GM23338 (cell line): ENCODE measurements around the gene DCAF5. TPM values are rescaled to one million over a fixed set of nuclear protein-coding genes. Genes with fewer than 3 reads are reported as not detected.

Experiments
- ATAC-seq: fragments of 200-7000 bp; cut with Tn5 transposase; 3 replicates; pipeline ENCODE4 v1.9.1; 2020
- DNase-seq: peaks from one replicate; pipeline ENCODE4 v3.0.0-alpha.2; 2015; ENCODE audit warnings: low spot score
- H2AFZ ChIP-seq: fragments of 200-600 bp; sonication (generic); 2 replicates; pipeline ENCODE4 v1.8.0; 2016; ENCODE audit warnings: antibody characterized with exemption, mild to moderate bottlenecking, moderate library complexity
- H3F3A ChIP-seq: fragments of 200-600 bp; sonication (generic); replicated peaks from 2 replicates; pipeline ENCODE4 v1.8.0; 2017; ENCODE audit warnings: antibody characterized with exemption, mixed run types, low read depth
- H3K27ac ChIP-seq: fragments of 200-600 bp; sonication (generic); 2 replicates; pipeline ENCODE4 v1.6.1; 2016; ENCODE audit warnings: low read depth
- H3K27me3 ChIP-seq: fragments of 200-600 bp; sonication (generic); 2 replicates; pipeline ENCODE4 v1.8.0; 2016; ENCODE audit warnings: mild to moderate bottlenecking, mixed run types, moderate library complexity; ENCODE audit not compliant: insufficient read depth
- H3K36me3 ChIP-seq: fragments of 200-600 bp; sonication (generic); 2 replicates; pipeline ENCODE4 v1.8.0; 2016; ENCODE audit warnings: mild to moderate bottlenecking; ENCODE audit not compliant: insufficient read depth
- H3K4me1 ChIP-seq: fragments of 200-600 bp; sonication (generic); 2 replicates; pipeline ENCODE4 v1.8.0; 2016; ENCODE audit warnings: mild to moderate bottlenecking, moderate library complexity; ENCODE audit not compliant: insufficient read depth
- H3K4me2 ChIP-seq: fragments of 200-600 bp; sonication (generic); 2 replicates; pipeline ENCODE4 v1.7.1; 2017; ENCODE audit warnings: mixed run types
- H3K4me3 ChIP-seq: fragments of 200-600 bp; sonication (generic); 2 replicates; pipeline ENCODE4 v1.6.1; 2016; ENCODE audit warnings: mixed run types
- H3K79me2 ChIP-seq: fragments of 200-600 bp; sonication (generic); replicated peaks from 2 replicates; pipeline ENCODE4 v1.8.0; 2017; ENCODE audit warnings: mild to moderate bottlenecking; ENCODE audit not compliant: insufficient read depth
- H3K9me2 ChIP-seq: fragments of 200-600 bp; sonication (generic); 2 replicates; pipeline ENCODE4 v1.8.0; 2017; ENCODE audit not compliant: insufficient read depth
- H4K20me1 ChIP-seq: fragments of 200-600 bp; sonication (generic); replicated peaks from 2 replicates; pipeline ENCODE4 v1.8.0; 2017; ENCODE audit warnings: mild to moderate bottlenecking; ENCODE audit not compliant: insufficient read depth
- H3K27ac Mint-ChIP-seq: 2 replicates; pipeline ENCODE4 v1.8.0; 2020; ENCODE audit warnings: inconsistent platforms, mild to moderate bottlenecking, moderate library complexity, mixed read lengths
- H3K27me3 Mint-ChIP-seq: 3 replicates; pipeline ENCODE4 v1.8.0; 2022; ENCODE audit warnings: low read depth, mild to moderate bottlenecking, moderate library complexity, mixed read lengths, inconsistent platforms; ENCODE audit not compliant: insufficient read depth, poor library complexity
- H3K36me3 Mint-ChIP-seq: 3 replicates; pipeline ENCODE4 v1.8.0; 2021; ENCODE audit warnings: low read depth, mild to moderate bottlenecking, inconsistent platforms, moderate library complexity, mixed read lengths
- H3K4me1 Mint-ChIP-seq: 3 replicates; pipeline ENCODE4 v1.8.0; 2020; ENCODE audit warnings: mild to moderate bottlenecking, inconsistent platforms, mixed read lengths
- H3K4me3 Mint-ChIP-seq: 3 replicates; pipeline ENCODE4 v1.8.0; 2021; ENCODE audit warnings: moderate library complexity, mild to moderate bottlenecking, inconsistent platforms, mixed read lengths
- H3K9me3 Mint-ChIP-seq: 3 replicates; pipeline ENCODE4 v1.8.0; 2020; ENCODE audit warnings: moderate library complexity, mild to moderate bottlenecking, inconsistent platforms, mixed read lengths
- CREB1 ChIP-seq: fragments of 250-450 bp; sonication (Bioruptor Pico); IDR thresholded peaks from 2 replicates; pipeline ENCODE4 v1.5.0; 2020; ENCODE audit warnings: low read depth, mild to moderate bottlenecking, moderate library complexity
- EZH2 ChIP-seq: fragments of 200-600 bp; sonication (generic); IDR thresholded peaks from one replicate; pipeline ENCODE4 v1.8.0; 2017; ENCODE audit warnings: antibody characterized with exemption, mild to moderate bottlenecking, low read depth; ENCODE audit not compliant: unreplicated experiment
- EZH2phosphoT487 ChIP-seq: fragments of 200-600 bp; sonication (generic); IDR thresholded peaks from one replicate; pipeline ENCODE4 v1.8.1; 2018; ENCODE audit warnings: antibody characterized with exemption; ENCODE audit not compliant: unreplicated experiment
- JUNB ChIP-seq: IDR thresholded peaks from one replicate; pipeline ENCODE4 v1.6.1; 2016; ENCODE audit warnings: antibody characterized with exemption; ENCODE audit not compliant: unreplicated experiment
- POLR2AphosphoS5 ChIP-seq: IDR thresholded peaks from 2 replicates; pipeline ENCODE4 v1.6.1; 2016; ENCODE audit warnings: antibody characterized with exemption, low read depth
- STAT1 ChIP-seq: IDR thresholded peaks from one replicate; pipeline ENCODE4 v1.6.1; 2016; ENCODE audit warnings: antibody characterized with exemption; ENCODE audit not compliant: unreplicated experiment
- ZNF114 ChIP-seq: fragments of 250-450 bp; sonication (Bioruptor Pico); IDR thresholded peaks from 2 replicates; pipeline ENCODE4 v1.5.0; 2020; ENCODE audit warnings: mild to moderate bottlenecking, moderate library complexity
- ZNF331 ChIP-seq: fragments of 250-450 bp; sonication (Bioruptor Pico); IDR thresholded peaks from 2 replicates; pipeline ENCODE4 v1.5.0; 2020; ENCODE audit warnings: low read depth, mild to moderate bottlenecking, moderate library complexity
- polyA plus RNA-seq: library from polyadenylated mRNA; unstranded; fragments of >200 nt; fragmentation: Nextera tagmentation; extraction: Ambion mirVana; gene quantifications from 2 replicates; pipeline ENCODE4 v1.2.1, GENCODE V29; 2016
- total RNA-seq: library from RNA; depleted of rRNA; stranded (reverse); fragments of >200 nt; shearing (Covaris generic); gene quantifications from 2 replicates; pipeline ENCODE4 v1.2.3, GENCODE V29; 2014
- TF ChIP-seq, protein P1 (sequence below): fragments of 250-450 bp; sonication (Bioruptor Pico); IDR thresholded peaks from 2 replicates; pipeline ENCODE4 v1.5.0; 2020; ENCODE audit warnings: mild to moderate bottlenecking, moderate library complexity

The DCAF5 gene
- total and polyA plus RNA-seq, 2 experiments from 2014 or later, result 14.0 to 15.2 TPM

DNA sequence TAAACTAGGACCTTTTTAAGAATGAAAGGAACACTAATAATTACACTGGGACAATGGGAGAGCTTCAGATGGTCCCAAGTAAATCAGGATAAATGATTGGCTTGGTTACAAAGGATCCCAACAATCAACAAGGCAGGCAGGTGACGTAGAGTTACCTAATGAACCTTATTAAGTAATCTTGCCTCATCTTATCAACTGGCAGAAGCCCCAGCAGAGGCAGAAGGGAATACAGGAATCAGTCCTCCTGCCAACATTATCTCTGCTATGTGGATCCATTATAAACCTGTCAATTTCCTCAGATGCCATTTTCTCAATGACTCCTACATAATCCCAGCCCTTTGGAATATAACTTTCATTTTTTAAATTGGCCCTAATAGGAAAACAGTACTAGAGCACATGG is 11.4 kb downstream of the DCAF5 start (continued):
- TF ChIP-seq, protein P1, sequence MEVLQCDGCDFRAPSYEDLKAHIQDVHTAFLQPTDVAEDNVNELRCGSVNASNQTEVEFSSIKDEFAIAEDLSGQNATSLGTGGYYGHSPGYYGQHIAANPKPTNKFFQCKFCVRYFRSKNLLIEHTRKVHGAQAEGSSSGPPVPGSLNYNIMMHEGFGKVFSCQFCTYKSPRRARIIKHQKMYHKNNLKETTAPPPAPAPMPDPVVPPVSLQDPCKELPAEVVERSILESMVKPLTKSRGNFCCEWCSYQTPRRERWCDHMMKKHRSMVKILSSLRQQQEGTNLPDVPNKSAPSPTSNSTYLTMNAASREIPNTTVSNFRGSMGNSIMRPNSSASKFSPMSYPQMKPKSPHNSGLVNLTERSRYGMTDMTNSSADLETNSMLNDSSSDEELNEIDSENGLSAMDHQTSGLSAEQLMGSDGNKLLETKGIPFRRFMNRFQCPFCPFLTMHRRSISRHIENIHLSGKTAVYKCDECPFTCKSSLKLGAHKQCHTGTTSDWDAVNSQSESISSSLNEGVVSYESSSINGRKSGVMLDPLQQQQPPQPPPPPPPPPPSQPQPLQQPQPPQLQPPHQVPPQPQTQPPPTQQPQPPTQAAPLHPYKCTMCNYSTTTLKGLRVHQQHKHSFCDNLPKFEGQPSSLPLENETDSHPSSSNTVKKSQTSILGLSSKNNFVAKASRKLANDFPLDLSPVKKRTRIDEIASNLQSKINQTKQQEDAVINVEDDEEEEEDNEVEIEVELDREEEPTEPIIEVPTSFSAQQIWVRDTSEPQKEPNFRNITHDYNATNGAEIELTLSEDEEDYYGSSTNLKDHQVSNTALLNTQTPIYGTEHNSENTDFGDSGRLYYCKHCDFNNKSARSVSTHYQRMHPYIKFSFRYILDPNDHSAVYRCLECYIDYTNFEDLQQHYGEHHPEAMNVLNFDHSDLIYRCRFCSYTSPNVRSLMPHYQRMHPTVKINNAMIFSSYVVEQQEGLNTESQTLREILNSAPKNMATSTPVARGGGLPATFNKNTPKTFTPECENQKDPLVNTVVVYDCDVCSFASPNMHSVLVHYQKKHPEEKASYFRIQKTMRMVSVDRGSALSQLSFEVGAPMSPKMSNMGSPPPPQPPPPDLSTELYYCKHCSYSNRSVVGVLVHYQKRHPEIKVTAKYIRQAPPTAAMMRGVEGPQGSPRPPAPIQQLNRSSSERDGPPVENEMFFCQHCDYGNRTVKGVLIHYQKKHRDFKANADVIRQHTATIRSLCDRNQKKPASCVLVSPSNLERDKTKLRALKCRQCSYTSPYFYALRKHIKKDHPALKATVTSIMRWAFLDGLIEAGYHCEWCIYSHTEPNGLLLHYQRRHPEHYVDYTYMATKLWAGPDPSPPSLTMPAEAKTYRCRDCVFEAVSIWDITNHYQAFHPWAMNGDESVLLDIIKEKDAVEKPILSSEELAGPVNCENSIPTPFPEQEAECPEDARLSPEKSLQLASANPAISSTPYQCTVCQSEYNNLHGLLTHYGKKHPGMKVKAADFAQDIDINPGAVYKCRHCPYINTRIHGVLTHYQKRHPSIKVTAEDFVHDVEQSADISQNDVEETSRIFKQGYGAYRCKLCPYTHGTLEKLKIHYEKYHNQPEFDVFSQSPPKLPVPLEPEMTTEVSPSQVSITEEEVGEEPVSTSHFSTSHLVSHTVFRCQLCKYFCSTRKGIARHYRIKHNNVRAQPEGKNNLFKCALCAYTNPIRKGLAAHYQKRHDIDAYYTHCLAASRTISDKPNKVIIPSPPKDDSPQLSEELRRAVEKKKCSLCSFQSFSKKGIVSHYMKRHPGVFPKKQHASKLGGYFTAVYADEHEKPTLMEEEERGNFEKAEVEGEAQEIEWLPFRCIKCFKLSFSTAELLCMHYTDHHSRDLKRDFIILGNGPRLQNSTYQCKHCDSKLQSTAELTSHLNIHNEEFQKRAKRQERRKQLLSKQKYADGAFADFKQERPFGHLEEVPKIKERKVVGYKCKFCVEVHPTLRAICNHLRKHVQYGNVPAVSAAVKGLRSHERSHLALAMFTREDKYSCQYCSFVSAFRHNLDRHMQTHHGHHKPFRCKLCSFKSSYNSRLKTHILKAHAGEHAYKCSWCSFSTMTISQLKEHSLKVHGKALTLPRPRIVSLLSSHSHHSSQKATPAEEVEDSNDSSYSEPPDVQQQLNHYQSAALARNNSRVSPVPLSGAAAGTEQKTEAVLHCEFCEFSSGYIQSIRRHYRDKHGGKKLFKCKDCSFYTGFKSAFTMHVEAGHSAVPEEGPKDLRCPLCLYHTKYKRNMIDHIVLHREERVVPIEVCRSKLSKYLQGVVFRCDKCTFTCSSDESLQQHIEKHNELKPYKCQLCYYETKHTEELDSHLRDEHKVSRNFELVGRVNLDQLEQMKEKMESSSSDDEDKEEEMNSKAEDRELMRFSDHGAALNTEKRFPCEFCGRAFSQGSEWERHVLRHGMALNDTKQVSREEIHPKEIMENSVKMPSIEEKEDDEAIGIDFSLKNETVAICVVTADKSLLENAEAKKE (CRISPR knock-in tag), result no peak
- TF ChIP-seq EZH2phosphoT487 (no peak), EZH2 (no peak), STAT1 (no peak), POLR2AphosphoS5 (no peak), ZNF331 (CRISPR knock-in tag) (no peak), JUNB (no peak)

DNA sequence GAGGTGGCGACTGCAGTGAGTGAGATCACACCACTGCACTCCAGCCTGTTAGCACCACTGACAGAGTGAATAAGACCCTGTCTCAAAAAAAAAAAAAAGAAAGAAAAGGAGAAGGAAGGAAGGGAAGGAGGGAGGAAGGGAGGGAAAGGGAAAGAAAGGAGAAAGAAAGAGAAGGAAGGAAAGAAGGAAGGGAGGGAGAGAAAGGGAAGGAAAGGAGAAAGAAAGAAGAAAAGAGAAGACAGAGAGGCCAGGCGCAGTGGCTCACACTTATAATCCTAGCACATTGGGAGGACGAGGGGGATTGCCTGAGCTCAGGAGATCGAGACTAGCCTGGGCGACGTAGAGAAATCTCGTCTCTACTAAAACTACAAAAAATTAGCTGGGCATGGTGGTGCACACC is 13.2 kb downstream of the DCAF5 start:
- Histone ChIP-seq H2AFZ (no peak overlapping the region), H3K9me2 (no peaks in the 10 kb centered on the region), H3K4me2 (no peak overlapping the region), H3K4me1 (peaks cover 9% of the 10 kb centered on the region), H3K27me3 (no peaks in the 10 kb centered on the region), H4K20me1 (no peaks in the 10 kb centered on the region), H3K36me3 (no peaks in the 10 kb centered on the region), H3K4me3 (no peak overlapping the region), H3K79me2 (peaks cover 15% of the 10 kb centered on the region; the same call in 1 of the 2 replicates), H3K27ac (no peak overlapping the region), H3F3A (no peaks in the 10 kb centered on the region)
- Mint-ChIP-seq H3K27ac (no peak overlapping the region; the same call in 1 of the 2 replicates), H3K9me3 (no peaks in the 10 kb centered on the region), H3K36me3 (no peaks in the 10 kb centered on the region), H3K27me3 (no peaks in the 10 kb centered on the region), H3K4me3 (no peak overlapping the region), H3K4me1 (peaks cover 24% of the 10 kb centered on the region)
- ATAC-seq (no peak), DNase-seq (no peak)
- TF ChIP-seq ZNF331 (CRISPR knock-in tag) (no peak), ZNF114 (no peak), CREB1 (CRISPR knock-in tag) (no peak), JUNB (no peak), EZH2phosphoT487 (no peak)
- TF ChIP-seq, protein P1 (CRISPR knock-in tag), result no peak
